IPS-15b (cell line): ENCODE measurements around the gene KCNS1.
A peak's percentile ranks its signal among the peaks of the same experiment; 100 is the strongest.

Experiments
- H3K27me3 ChIP-seq: one replicate; pipeline ENCODE4 v1.6.1; 2013; ENCODE audit warnings: low read length; ENCODE audit not compliant: control insufficient read depth, insufficient read depth
- H3K36me3 ChIP-seq: one replicate; pipeline ENCODE4 v1.6.1; 2013; ENCODE audit warnings: low read length; ENCODE audit not compliant: control insufficient read depth, insufficient read depth
- H3K4me1 ChIP-seq: one replicate; pipeline ENCODE4 v1.6.1; 2013; ENCODE audit warnings: mild to moderate bottlenecking, low read length; ENCODE audit not compliant: control insufficient read depth, insufficient read depth
- H3K4me3 ChIP-seq: one replicate; pipeline ENCODE4 v1.5.1; 2013; ENCODE audit warnings: low read depth, low read length
- H3K9ac ChIP-seq: one replicate; pipeline ENCODE4 v1.6.1; 2013; ENCODE audit warnings: low read depth, mild to moderate bottlenecking, low read length
- H3K9me3 ChIP-seq: one replicate; pipeline ENCODE4 v1.6.1; 2013; ENCODE audit warnings: mild to moderate bottlenecking, low read length; ENCODE audit not compliant: control insufficient read depth, insufficient read depth

The KCNS1 gene

DNA sequence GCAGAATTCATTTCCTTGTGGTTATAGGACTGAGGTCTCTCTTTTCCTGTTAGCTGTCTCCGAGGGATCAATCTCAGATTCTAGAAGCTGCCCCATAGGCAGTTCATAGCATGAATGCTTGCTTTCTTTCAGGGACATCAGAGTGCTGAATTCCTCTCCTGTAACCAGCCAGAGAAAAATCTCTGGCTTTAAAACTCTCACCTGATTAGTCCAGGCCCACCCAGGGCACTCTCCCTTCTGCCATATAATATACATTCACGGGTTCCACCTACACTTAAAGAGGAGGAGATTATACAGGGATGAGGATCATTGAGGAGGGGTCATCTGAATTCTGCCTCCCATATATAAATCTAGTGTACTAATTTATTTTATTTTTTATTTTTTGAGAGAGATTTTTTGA is 2.1 kb upstream of the KCNS1 start:
- Histone ChIP-seq H3K27me3 (peaks cover 32% of the 10 kb centered on the region), H3K36me3 (no peaks in the 10 kb centered on the region), H3K9ac (no peak overlapping the region), H3K4me3 (no peak overlapping the region), H3K4me1 (peaks cover 4% of the 10 kb centered on the region), H3K9me3 (no peaks in the 10 kb centered on the region)

DNA sequence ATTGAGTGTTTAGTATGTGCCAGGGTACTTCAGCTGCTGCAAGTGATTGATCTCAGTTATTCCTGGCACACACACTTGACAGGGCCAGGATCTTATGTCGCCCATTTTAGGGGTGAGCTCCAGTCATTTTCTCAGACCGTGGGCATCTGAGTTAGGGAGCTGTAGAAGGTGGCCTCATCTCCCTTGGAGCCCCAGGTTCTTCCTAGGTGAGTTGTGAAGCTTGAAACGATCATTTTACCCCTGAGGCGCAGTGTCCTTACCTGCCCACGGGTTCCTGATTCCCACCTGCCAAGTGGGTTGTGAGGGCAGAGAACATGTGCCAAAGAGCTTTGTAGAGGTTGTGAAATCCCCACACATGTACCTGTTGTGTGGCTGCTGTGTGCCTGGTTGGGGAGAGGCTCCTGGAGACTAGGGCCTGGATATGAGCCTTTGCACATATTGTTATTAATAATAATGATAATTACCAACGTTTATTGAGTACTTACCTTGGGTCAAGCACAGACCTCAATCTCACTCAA is 465 bp upstream of the KCNS1 start:
- Histone ChIP-seq H3K36me3 (no peaks in the 10 kb centered on the region), H3K9me3 (no peaks in the 10 kb centered on the region), H3K4me3 (peak overlapping the region; percentile 6), H3K4me1 (peaks cover 4% of the 10 kb centered on the region), H3K27me3 (peaks cover 46% of the 10 kb centered on the region), H3K9ac (no peak overlapping the region)

DNA sequence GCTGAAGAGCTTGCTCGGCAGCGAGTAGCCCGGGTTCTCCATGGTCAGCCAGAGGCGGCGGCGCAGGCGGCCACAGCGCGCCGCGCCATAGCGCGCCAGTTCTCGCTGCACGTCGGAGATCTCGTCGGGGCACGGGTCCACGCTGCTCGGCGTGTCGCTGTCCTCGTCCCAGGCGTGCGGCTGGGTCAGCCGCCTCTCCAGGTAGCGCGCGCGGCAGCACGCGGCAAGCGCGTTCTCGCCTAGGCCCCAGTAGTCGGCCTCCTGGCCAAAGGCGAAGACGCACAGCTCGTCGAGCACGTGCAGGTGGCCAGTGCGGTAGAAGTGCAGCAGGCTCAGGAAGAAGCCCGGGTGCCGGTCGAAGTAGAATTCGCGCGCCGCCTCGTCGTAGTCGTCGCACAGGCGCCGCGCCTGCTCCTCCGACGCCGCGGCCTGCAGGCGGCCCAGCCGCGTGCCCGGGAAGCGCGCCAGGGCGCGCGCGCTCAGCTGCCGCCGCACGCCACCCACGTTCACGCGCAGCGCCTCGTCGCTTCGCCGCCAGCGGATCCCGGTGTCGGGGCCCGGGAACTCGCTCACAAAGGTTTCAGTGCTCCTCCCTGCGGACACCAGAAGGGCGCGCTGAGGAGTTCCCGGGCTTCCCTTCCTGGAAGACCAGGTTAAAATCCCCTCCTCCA is 2.7 kb downstream of the KCNS1 start:
- Histone ChIP-seq H3K9me3 (no peaks in the 10 kb centered on the region), H3K4me3 (peak overlapping the region; percentile 26), H3K9ac (no peak overlapping the region), H3K4me1 (peaks cover 4% of the 10 kb centered on the region), H3K27me3 (peaks cover 49% of the 10 kb centered on the region), H3K36me3 (no peaks in the 10 kb centered on the region)

DNA sequence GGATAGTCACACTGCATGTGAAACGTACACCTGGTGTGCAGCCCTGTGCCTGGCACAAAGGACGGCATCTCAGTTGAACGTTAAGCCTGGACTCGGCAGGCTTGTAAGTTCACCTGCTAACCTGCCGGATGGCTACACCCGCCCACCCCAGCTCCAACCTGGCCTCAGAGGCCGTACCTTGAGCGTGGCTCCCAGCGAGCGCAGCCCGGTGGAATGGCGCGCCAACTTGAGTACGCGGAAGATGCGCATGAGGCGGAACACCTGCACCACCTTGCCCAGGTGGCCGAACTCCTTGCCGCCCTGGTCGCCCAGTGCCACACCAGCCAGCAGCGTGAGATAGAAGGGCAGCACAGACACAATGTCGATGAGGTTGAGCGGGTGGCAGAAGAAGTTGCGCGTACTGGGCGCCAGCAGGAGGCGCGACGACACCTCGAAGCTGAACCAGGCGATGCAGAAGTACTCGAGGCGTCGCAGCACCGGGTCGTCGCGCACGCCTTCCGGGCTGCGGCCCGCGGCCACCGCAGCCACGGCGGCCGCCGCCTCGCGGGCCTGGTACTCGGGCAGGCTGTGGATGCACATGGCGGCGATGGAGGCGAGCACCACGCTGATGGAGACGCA is 3.3 kb downstream of the KCNS1 start:
- Histone ChIP-seq H3K4me1 (peaks cover 4% of the 10 kb centered on the region), H3K9me3 (no peaks in the 10 kb centered on the region), H3K4me3 (peak overlapping the region; percentile 26), H3K27me3 (peaks cover 49% of the 10 kb centered on the region), H3K9ac (no peak overlapping the region), H3K36me3 (no peaks in the 10 kb centered on the region)

DNA sequence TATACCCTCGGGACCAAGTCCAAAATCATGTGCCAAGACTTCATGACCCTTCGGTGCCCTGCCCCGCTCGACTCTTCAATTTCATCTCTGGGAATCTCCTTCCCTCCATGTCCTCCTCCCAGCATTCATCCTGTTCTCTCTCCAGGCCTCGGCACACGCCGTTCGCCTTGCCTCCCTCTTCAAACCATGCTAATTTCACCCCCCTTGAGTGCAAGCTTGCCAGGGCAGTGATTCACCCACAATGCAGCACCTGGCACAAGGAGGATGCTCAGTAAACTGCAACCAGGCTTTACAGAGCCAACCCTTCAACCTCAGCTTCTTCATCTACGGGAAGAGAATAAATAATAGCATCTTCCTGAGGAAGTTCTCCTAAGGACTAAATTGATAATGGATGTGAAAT is 4.1 kb downstream of the KCNS1 start:
- Histone ChIP-seq H3K27me3 (peaks cover 49% of the 10 kb centered on the region), H3K4me1 (peaks cover 4% of the 10 kb centered on the region), H3K4me3 (no peak overlapping the region), H3K9me3 (no peaks in the 10 kb centered on the region), H3K9ac (no peak overlapping the region), H3K36me3 (no peaks in the 10 kb centered on the region)

DNA sequence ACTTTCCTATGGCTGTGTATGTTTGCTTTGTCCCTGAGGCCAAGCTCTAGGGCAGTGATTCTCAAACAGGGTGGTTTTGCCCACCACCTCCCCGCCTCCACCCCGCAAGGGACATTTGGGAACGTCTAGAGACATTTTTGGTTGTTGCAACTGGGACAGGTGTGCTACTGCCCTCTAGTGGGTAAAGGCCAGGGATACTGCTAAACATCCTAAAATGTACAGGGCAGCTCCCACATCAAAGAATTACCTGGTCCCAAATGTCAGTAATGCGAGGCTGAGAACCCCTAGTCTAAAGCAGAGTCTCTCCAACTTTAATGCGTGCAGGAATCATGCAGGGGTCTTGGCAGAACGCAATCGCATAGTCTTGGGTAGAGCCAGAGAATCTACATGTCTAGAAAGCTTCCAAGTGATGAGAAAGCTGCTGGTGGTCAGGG is 5.1 kb downstream of the KCNS1 start:
- no peaks in the 10 kb centered on the region for H3K4me1 ChIP-seq
- H3K4me3 ChIP-seq, result no peak overlapping the region
- no peak overlapping the region for H3K9ac ChIP-seq
- H3K9me3 ChIP-seq, result no peaks in the 10 kb centered on the region
- H3K27me3 ChIP-seq, result peaks cover 41% of the 10 kb centered on the region
- H3K36me3 ChIP-seq, result no peaks in the 10 kb centered on the region

DNA sequence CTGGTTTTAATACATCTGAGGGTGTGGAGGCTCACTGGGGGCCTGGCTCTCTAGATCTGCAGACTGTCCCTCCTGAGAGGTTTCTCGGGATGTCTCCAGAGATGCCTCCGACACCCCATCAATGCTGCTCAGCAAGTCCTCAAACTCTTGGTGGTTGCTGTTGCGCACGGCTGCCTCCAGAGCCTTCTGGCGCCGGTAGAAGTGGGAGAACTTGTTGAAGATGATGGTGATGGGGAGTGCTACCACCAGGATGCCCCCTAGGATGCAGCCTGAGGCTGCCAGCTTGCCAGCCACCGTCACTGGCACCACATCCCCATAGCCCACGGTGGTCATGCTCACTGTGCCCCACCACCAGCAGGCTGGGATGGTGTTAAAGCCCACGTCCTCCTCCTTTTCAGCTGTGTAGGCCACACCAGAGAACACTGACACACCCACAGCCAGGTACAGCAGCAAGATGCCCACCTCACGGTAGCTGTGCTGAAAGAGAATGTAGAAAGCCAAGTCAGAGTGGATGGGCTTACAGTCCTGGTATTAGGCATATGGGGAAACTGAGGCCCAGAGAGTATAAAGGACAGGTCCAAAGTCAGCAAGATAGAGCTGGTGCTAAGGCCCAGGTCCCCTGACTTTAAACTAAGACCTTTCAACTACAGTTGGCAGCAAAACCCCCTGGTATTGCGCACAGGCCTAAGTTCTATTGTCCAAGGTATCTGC is 5.9 kb downstream of the KCNS1 start:
- Histone ChIP-seq H3K4me1 (no peaks in the 10 kb centered on the region), H3K36me3 (no peaks in the 10 kb centered on the region), H3K9me3 (no peaks in the 10 kb centered on the region), H3K27me3 (peaks cover 34% of the 10 kb centered on the region), H3K4me3 (no peak overlapping the region), H3K9ac (no peak overlapping the region)

DNA sequence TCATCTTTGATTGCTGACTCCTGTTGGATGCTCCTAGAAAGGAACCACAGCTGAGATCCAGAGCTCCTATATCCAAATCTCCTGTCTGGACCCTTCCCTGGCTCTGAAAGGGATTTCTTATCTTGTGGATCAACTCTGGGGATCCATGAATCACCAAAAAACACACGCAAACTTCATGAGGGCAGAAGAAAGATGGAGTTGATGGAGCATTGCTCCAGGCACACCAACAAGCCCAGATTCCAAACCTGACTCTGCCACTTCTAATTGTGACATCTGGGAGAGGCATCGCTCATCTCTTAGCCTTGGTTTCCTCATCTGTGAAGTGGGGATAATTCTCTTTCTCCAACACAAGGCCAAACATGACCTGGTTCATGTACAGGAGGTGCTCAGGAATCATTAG is 6.7 kb downstream of the KCNS1 start:
- Histone ChIP-seq H3K27me3 (peaks cover 26% of the 10 kb centered on the region), H3K9ac (no peak overlapping the region), H3K36me3 (no peaks in the 10 kb centered on the region), H3K4me3 (no peak overlapping the region), H3K9me3 (no peaks in the 10 kb centered on the region), H3K4me1 (no peaks in the 10 kb centered on the region)

DNA sequence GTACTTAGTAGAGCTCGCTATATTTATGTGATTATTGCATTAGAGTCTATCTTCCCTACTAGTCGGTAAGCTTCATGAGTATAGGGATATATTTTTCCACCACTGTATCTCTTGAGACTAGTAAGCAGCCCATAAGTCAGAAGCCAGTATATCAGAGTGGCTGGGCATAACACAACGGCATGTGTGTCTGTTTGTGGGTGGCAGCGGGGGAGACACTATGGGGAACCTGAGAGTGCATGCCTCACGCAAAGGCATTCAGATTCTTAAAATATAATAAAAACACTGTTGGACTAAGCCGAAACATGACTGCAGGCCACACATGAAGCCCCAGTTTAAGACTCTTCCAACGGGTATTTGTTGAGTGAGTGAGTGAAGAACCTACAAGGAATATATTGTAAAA is 8.0 kb downstream of the KCNS1 start:
- peaks cover 15% of the 10 kb centered on the region for H3K27me3 ChIP-seq
- H3K4me3 ChIP-seq, result no peak overlapping the region
- H3K9me3 ChIP-seq, result no peaks in the 10 kb centered on the region
- H3K36me3 ChIP-seq, result no peaks in the 10 kb centered on the region
- H3K4me1 ChIP-seq, result no peaks in the 10 kb centered on the region
- no peak overlapping the region for H3K9ac ChIP-seq

DNA sequence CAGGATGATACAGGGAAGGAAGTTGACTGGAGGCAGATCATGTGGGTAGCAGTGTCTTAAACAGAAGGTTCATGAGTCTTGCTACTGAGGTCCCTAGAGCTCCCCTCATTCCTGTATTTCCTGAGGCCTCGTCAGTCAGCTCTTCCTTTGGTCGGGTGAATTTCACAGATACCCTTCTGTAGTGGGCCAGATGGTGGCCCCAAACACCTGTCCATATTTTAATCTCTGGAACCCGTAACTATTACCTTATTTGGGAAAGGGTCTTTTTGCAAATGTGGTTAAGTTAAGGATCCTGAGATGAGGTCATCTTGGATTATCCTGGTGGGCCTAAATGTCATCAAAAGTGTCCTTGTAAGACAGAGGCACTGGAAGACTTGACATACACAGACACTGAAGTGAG is 9.6 kb downstream of the KCNS1 start:
- no peak overlapping the region for H3K9ac ChIP-seq
- no peaks in the 10 kb centered on the region for H3K9me3 ChIP-seq
- peaks cover 3% of the 10 kb centered on the region for H3K27me3 ChIP-seq
- no peaks in the 10 kb centered on the region for H3K4me1 ChIP-seq
- no peak overlapping the region for H3K4me3 ChIP-seq
- H3K36me3 ChIP-seq, result no peaks in the 10 kb centered on the region

DNA sequence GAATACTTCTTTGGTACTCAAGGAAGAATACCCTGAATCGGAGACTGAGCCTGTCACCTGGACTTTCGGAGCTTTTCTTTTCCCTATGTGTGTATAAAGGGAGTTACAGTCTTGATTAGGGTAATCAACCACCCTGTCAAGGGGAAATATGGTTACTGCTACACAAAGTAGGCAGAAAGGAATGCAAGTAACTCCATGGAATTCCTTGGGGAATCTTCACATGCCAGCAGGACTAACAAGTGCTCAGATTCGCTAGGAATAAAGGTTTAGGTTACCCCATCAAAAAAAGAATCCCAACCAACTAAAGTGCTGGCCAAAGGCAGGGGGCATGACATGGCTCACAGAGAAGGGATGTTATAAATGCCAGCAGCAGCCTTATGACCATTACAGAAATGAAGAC is 10.4 kb downstream of the KCNS1 start:
- Histone ChIP-seq H3K9me3 (no peaks in the 10 kb centered on the region), H3K4me3 (no peak overlapping the region), H3K27me3 (no peaks in the 10 kb centered on the region), H3K9ac (no peak overlapping the region), H3K36me3 (no peaks in the 10 kb centered on the region), H3K4me1 (no peaks in the 10 kb centered on the region)

DNA sequence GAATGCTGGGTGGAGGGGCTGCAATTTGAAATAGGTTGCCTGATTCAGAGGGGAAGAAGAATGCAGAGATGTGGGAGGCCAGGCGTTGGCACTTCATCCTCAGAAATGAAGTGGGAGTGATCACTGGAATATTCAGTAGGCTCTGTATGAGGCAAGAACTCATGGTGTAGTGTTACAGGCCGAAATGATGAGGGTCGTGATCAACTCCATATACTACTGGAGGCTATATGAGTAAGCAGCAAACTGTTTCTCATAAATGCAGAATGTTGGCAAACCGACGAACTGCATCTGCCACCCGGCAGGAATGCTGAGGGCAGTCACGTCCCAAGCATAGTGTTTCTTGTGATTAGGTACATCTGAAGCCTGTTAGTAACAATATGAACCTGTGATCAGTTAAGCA is 12.7 kb downstream of the KCNS1 start:
- H3K4me1 ChIP-seq, result no peaks in the 10 kb centered on the region
- no peaks in the 10 kb centered on the region for H3K27me3 ChIP-seq
- H3K9me3 ChIP-seq, result no peaks in the 10 kb centered on the region
- no peak overlapping the region for H3K9ac ChIP-seq
- H3K36me3 ChIP-seq, result no peaks in the 10 kb centered on the region
- no peak overlapping the region for H3K4me3 ChIP-seq
